Hepatocyte (in vitro differentiated cells): ENCODE measurements around the gene NDUFB3.

Experiments
- CTCF ChIP-seq: fragments of 200-600 bp; sonication (generic); IDR thresholded peaks from 2 replicates; pipeline ENCODE4 v1.5.1; 2016; ENCODE audit warnings: antibody characterized with exemption, mild to moderate bottlenecking; ENCODE audit not compliant: poor library complexity
- EZH2 ChIP-seq: fragments of 200-600 bp; sonication (generic); IDR thresholded peaks from 2 replicates; pipeline ENCODE4 v1.6.1; 2016; ENCODE audit warnings: antibody characterized with exemption, mild to moderate bottlenecking, borderline replicate concordance

- TF ChIP-seq EZH2, result no peak
- no peak for TF ChIP-seq CTCF
Measured at GRCh38 chr2:201132518-201132917, 60.7 kb downstream of the NDUFB3 start.
